ENCODE results near the gene NEURL1. TPM values are rescaled to one million over a fixed set of nuclear protein-coding genes. Genes with fewer than 3 reads are reported as not detected.

The NEURL1 gene
- total RNA-seq, 1 experiment from 2014 or later, result 4.1 TPM

- H3K27me3 ChIP-seq, result no peaks in the 10 kb centered on the region
- no peaks in the 10 kb centered on the region for H3K4me1 ChIP-seq
- H3K36me3 ChIP-seq, result no peaks in the 10 kb centered on the region
- no peak overlapping the region for H3K4me3 ChIP-seq
- DNase-seq, result no peak
- no peak overlapping the region for H3K27ac ChIP-seq
- H3K9me3 ChIP-seq (replicated peaks), result peaks cover 9% of the 10 kb centered on the region
These were observed 42.1 kb downstream of the NEURL1 start for GRCh38 chr10:103535595-103535994.

GRCh38 chr10:103539751-103540150 is 46.2 kb downstream of the NEURL1 start:
- peaks cover 5% of the 10 kb centered on the region; the same call in 1 of the 2 replicates for H3K4me1 ChIP-seq
- H3K9me3 ChIP-seq (replicated peaks), result no peaks in the 10 kb centered on the region
- no peaks in the 10 kb centered on the region for H3K36me3 ChIP-seq
- H3K4me3 ChIP-seq, result no peak overlapping the region
- no peak for DNase-seq
- H3K27me3 ChIP-seq, result no peaks in the 10 kb centered on the region
- no peak overlapping the region for H3K27ac ChIP-seq

- no peaks in the 10 kb centered on the region for H3K9me3 ChIP-seq (replicated peaks)
- no peak overlapping the region for H3K4me3 ChIP-seq
- H3K27me3 ChIP-seq, result no peaks in the 10 kb centered on the region
- no peak overlapping the region for H3K27ac ChIP-seq
- DNase-seq, result peak in 1 of 2 experiments; percentile 41
- H3K36me3 ChIP-seq, result no peaks in the 10 kb centered on the region
- peaks cover 5% of the 10 kb centered on the region; the same call in 1 of the 2 replicates for H3K4me1 ChIP-seq
These were observed 47.2 kb downstream of the NEURL1 start for GRCh38 chr10:103540722-103541121.

- no peaks in the 10 kb centered on the region for H3K36me3 ChIP-seq
- DNase-seq, result no peak
- peaks cover 5% of the 10 kb centered on the region; the same call in 1 of the 2 replicates for H3K4me1 ChIP-seq
- no peaks in the 10 kb centered on the region for H3K9me3 ChIP-seq (replicated peaks)
- H3K4me3 ChIP-seq, result no peak overlapping the region
- H3K27me3 ChIP-seq, result no peaks in the 10 kb centered on the region
- no peak overlapping the region for H3K27ac ChIP-seq
These were observed 48.1 kb downstream of the NEURL1 start for GRCh38 chr10:103541616-103542015.

GRCh38 chr10:103542764-103543616 is 49.5 kb downstream of the NEURL1 start:
- H3K9me3 ChIP-seq (replicated peaks), result no peaks in the 10 kb centered on the region
- DNase-seq, result peak; percentile 47 to 68
- no peaks in the 10 kb centered on the region for H3K36me3 ChIP-seq
- peak overlapping the region; percentile 14 for H3K4me3 ChIP-seq
- peaks cover 15% of the 10 kb centered on the region for H3K4me1 ChIP-seq
- no peak overlapping the region for H3K27ac ChIP-seq
- no peaks in the 10 kb centered on the region for H3K27me3 ChIP-seq

GRCh38 chr10:103543617-103544525 is 50.4 kb downstream of the NEURL1 start:
- Histone ChIP-seq H3K27ac (no peak overlapping the region), H3K9me3 (replicated peaks) (no peaks in the 10 kb centered on the region), H3K27me3 (no peaks in the 10 kb centered on the region), H3K4me3 (no peak overlapping the region), H3K4me1 (peaks cover 20% of the 10 kb centered on the region), H3K36me3 (no peaks in the 10 kb centered on the region)
- DNase-seq, result no peak

GRCh38 chr10:103544657-103545310 is 51.3 kb downstream of the NEURL1 start:
- no peak for DNase-seq
- H3K9me3 ChIP-seq (replicated peaks), result no peaks in the 10 kb centered on the region
- H3K4me3 ChIP-seq, result no peak overlapping the region
- H3K36me3 ChIP-seq, result no peaks in the 10 kb centered on the region
- H3K4me1 ChIP-seq, result peaks cover 29% of the 10 kb centered on the region
- H3K27ac ChIP-seq, result no peak overlapping the region
- no peaks in the 10 kb centered on the region for H3K27me3 ChIP-seq

- no peak overlapping the region for H3K4me3 ChIP-seq
- H3K27me3 ChIP-seq, result no peaks in the 10 kb centered on the region
- H3K9me3 ChIP-seq (replicated peaks), result no peaks in the 10 kb centered on the region
- DNase-seq, result no peak
- peaks cover 29% of the 10 kb centered on the region for H3K4me1 ChIP-seq
- no peaks in the 10 kb centered on the region for H3K36me3 ChIP-seq
- H3K27ac ChIP-seq, result no peak overlapping the region
These were observed 51.9 kb downstream of the NEURL1 start for GRCh38 chr10:103545366-103545765.

- H3K4me1 ChIP-seq, result peaks cover 29% of the 10 kb centered on the region
- no peaks in the 10 kb centered on the region for H3K9me3 ChIP-seq (replicated peaks)
- H3K36me3 ChIP-seq, result no peaks in the 10 kb centered on the region
- H3K4me3 ChIP-seq, result no peak overlapping the region
- DNase-seq, result no peak
- no peak overlapping the region for H3K27ac ChIP-seq
- H3K27me3 ChIP-seq, result no peaks in the 10 kb centered on the region
These were observed 52.3 kb downstream of the NEURL1 start for GRCh38 chr10:103545771-103546281.

GRCh38 chr10:103546401-103546800 is 52.9 kb downstream of the NEURL1 start:
- Histone ChIP-seq H3K36me3 (no peaks in the 10 kb centered on the region), H3K4me3 (no peak overlapping the region), H3K27me3 (no peaks in the 10 kb centered on the region), H3K4me1 (peaks cover 29% of the 10 kb centered on the region), H3K9me3 (replicated peaks) (no peaks in the 10 kb centered on the region), H3K27ac (no peak overlapping the region)
- DNase-seq, result no peak

- H3K27ac ChIP-seq, result no peak overlapping the region
- H3K4me3 ChIP-seq, result no peak overlapping the region
- H3K36me3 ChIP-seq, result no peaks in the 10 kb centered on the region
- peak in 1 of 2 experiments; percentile 54 for DNase-seq
- no peaks in the 10 kb centered on the region for H3K9me3 ChIP-seq (replicated peaks)
- H3K27me3 ChIP-seq, result no peaks in the 10 kb centered on the region
- peaks cover 29% of the 10 kb centered on the region for H3K4me1 ChIP-seq
These were observed 54.0 kb downstream of the NEURL1 start for GRCh38 chr10:103547391-103547946.

GRCh38 chr10:103548006-103548405 is 54.5 kb downstream of the NEURL1 start:
- Histone ChIP-seq H3K4me1 (peaks cover 29% of the 10 kb centered on the region), H3K27me3 (no peaks in the 10 kb centered on the region)

GRCh38 chr10:103548581-103549348 is 55.3 kb downstream of the NEURL1 start:
- Histone ChIP-seq H3K4me3 (no peak overlapping the region), H3K4me1 (peaks cover 24% of the 10 kb centered on the region), H3K36me3 (no peaks in the 10 kb centered on the region), H3K27me3 (no peaks in the 10 kb centered on the region), H3K27ac (no peak overlapping the region), H3K9me3 (replicated peaks) (no peaks in the 10 kb centered on the region)
- peak; percentile 82 to 90 for DNase-seq

More at GRCh38 chr10:103548006-103548405, 54.5 kb downstream of the NEURL1 start:
- H3K4me3 ChIP-seq, result no peak overlapping the region
- no peaks in the 10 kb centered on the region for H3K36me3 ChIP-seq
- H3K9me3 ChIP-seq (replicated peaks), result no peaks in the 10 kb centered on the region
- no peak overlapping the region for H3K27ac ChIP-seq
- DNase-seq, result no peak

- Histone ChIP-seq H3K27ac (no peak overlapping the region), H3K4me1 (peaks cover 24% of the 10 kb centered on the region), H3K4me3 (no peak overlapping the region), H3K36me3 (no peaks in the 10 kb centered on the region), H3K9me3 (replicated peaks) (no peaks in the 10 kb centered on the region), H3K27me3 (no peaks in the 10 kb centered on the region)
- no peak for DNase-seq
These were observed 55.8 kb downstream of the NEURL1 start for GRCh38 chr10:103549349-103549685.
